Measurements from ENCODE around the gene FAM135A.

GRCh38 chr6:70494833-70495232, 81.5 kb downstream of the FAM135A start:
- TF ChIP-seq CTCF (IDR thresholded peaks at IDR 0.05; ENCODE audit: low read depth, low read length, missing input control), result no peak
- TF ChIP-seq MAX (IDR thresholded peaks at IDR 0.05), result no peak
- TF ChIP-seq, protein P1, sequence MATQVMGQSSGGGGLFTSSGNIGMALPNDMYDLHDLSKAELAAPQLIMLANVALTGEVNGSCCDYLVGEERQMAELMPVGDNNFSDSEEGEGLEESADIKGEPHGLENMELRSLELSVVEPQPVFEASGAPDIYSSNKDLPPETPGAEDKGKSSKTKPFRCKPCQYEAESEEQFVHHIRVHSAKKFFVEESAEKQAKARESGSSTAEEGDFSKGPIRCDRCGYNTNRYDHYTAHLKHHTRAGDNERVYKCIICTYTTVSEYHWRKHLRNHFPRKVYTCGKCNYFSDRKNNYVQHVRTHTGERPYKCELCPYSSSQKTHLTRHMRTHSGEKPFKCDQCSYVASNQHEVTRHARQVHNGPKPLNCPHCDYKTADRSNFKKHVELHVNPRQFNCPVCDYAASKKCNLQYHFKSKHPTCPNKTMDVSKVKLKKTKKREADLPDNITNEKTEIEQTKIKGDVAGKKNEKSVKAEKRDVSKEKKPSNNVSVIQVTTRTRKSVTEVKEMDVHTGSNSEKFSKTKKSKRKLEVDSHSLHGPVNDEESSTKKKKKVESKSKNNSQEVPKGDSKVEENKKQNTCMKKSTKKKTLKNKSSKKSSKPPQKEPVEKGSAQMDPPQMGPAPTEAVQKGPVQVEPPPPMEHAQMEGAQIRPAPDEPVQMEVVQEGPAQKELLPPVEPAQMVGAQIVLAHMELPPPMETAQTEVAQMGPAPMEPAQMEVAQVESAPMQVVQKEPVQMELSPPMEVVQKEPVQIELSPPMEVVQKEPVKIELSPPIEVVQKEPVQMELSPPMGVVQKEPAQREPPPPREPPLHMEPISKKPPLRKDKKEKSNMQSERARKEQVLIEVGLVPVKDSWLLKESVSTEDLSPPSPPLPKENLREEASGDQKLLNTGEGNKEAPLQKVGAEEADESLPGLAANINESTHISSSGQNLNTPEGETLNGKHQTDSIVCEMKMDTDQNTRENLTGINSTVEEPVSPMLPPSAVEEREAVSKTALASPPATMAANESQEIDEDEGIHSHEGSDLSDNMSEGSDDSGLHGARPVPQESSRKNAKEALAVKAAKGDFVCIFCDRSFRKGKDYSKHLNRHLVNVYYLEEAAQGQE (IDR thresholded peaks at IDR 0.05), result no peak
- no peak for TF ChIP-seq RXRA (IDR thresholded peaks at IDR 0.05)
- no peak for TF ChIP-seq SP1 (IDR thresholded peaks at IDR 0.05)

Measured in liver (tissue), 3 donors.